ENCODE measurements around the gene PACS2.
A peak's percentile ranks its signal among the peaks of the same experiment; 100 is the strongest.
"Not testable (repeated sequence)": the region's sequence is repeated elsewhere in the genome, so short reads cannot be mapped to it uniquely, and the experiment has no call there.

PACS2 gene

DNA sequence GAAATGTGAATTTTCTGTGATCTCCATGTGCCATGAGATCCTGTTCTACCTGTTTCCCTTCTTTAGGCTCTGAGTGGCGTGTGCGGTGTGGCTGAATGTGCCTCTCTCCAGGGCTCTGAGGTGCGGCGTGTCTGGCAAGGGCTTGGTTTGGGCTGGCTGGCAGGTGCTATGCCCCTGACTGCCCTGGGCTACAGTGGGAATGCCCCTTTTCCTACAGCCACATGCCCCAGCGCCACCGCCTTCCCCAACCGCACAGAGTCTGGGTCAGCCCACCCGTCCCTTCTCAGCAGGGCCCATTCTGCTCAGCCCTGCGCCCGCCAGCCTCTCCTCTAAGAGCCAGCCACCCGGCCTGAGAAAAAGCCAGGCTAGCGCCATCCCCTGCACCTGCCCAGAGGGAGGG lies 41.5 kb upstream of the PACS2 start:
- TF ChIP-seq ZFX (IDR thresholded peaks at IDR 0.05; ENCODE audit: borderline replicate concordance), result no peak
- TF ChIP-seq, protein P1, sequence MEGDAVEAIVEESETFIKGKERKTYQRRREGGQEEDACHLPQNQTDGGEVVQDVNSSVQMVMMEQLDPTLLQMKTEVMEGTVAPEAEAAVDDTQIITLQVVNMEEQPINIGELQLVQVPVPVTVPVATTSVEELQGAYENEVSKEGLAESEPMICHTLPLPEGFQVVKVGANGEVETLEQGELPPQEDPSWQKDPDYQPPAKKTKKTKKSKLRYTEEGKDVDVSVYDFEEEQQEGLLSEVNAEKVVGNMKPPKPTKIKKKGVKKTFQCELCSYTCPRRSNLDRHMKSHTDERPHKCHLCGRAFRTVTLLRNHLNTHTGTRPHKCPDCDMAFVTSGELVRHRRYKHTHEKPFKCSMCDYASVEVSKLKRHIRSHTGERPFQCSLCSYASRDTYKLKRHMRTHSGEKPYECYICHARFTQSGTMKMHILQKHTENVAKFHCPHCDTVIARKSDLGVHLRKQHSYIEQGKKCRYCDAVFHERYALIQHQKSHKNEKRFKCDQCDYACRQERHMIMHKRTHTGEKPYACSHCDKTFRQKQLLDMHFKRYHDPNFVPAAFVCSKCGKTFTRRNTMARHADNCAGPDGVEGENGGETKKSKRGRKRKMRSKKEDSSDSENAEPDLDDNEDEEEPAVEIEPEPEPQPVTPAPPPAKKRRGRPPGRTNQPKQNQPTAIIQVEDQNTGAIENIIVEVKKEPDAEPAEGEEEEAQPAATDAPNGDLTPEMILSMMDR (IDR thresholded peaks at IDR 0.05), result no peak
- peak overlapping the region; percentile 20; the same call in 1 of the 2 replicates for H3K27ac ChIP-seq

DNA sequence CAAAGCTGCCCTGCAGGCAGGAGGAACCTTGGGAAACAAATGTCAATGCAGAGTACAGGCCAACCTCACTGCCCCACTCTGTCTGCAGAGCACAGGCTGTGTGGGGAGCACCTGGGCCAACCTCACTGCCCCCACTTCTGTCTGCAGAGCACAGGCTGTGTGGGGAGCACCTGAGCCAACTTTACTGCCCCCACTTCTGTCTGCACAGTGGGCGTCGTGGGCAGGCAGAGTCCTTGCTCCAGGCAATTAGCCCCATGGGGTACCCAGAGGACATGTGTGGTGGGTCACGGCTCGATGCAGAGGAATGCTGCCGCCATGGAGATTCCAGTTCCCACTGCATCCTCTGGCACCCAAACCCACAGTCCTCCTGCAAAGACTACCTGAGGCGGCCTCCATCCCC lies 39.9 kb upstream of the PACS2 start:
- TF ChIP-seq, protein P1 (IDR thresholded peaks at IDR 0.05), result no peak
- TF ChIP-seq ZFX (IDR thresholded peaks at IDR 0.05; ENCODE audit: borderline replicate concordance), result no peak
- no peak overlapping the region for H3K27ac ChIP-seq

DNA sequence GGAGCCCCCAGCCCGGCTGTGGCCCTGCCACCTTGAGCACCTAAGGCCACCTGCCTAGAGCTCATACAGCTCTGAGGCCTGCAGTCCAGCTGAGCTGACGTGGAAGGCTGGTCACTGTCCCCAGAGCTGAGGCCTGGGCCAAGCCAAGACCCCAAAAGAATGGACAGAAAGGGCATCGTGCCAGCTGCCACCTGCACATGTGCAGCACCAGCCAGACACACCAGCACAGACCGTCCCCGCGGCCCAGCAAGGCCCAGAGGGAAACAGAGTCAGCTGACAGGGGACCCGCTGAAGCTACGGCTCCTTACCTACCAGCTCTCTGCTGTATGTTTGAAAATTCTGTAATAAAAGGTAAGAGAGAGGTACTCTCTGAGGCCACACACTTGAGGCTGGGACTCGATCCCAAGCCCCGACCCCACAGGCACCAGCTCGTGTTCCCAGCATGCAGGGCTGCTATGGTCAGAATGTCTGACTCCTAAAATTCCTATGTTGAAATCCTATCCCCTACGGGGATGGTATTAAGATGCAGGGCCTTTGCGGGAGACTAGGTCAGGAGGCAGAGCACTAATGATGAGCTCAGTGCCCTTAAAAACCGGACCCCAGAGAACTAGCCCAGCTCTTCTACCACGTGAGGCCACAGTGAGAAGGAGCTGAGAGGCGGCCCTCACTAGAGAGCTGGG lies 39.1 kb upstream of the PACS2 start:
- H3K27ac ChIP-seq, result no peak overlapping the region

DNA sequence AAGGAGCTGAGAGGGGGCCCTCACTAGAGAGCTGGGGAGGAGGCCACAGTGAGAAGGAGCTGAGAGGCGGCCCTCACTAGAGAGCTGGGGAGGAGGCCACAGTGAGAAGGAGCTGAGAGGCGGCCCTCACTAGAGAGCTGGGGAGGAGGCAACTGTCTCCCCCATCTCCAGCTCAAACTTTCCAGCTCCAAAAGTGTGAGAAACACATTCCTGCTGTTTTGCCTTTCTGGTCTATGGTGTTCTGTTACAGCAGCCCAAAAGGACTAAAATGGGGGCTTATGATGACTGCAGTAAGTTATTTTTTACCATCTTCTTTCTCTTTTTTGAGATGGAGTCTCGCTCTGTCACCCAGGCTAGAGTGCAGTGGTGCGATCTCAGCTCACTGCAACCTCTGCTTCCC lies 37.1 kb upstream of the PACS2 start:
- H3K27ac ChIP-seq, result not testable (repeated sequence)

More for the DNA sequence above, 39.1 kb upstream of the PACS2 start:
- no peak for TF ChIP-seq ZFX (IDR thresholded peaks at IDR 0.05; ENCODE audit: borderline replicate concordance)
- TF ChIP-seq, protein P1 (IDR thresholded peaks at IDR 0.05), result no peak

DNA sequence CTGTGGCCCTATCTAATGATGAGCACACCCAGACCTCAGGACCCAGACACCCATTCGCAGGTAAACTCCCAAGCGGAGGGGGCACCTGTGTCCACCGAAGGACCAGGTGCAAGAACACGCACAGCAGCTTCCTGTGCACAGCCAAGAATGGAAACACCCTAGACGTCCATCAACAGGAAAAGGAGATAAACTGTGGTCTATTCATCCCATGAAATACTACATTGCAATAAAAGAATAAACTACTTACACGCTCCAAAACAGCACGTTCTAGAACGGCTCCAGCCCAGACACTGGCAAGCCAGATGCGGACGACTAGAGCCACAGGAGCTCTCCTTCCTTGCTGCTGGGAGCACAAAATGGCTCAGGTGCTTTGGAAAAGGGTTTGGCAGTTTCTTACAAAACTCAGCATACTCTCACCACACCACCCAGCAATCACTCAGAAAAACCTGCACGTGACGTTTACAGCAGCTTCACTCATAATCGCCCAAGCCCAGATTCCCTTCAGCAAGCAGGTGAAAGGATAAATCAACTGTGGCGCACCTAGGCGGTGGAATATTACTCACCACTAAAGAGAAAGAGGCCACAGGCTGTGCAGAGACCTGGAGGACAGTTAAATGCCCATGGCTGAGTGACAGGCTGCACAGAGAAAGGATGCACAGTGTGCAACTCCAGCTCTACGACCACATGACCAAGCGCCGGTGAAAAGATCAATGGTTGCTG lies 34.7 kb upstream of the PACS2 start:
- TF ChIP-seq, protein P1 (IDR thresholded peaks at IDR 0.05), result no peak
- TF ChIP-seq ZFX (IDR thresholded peaks at IDR 0.05; ENCODE audit: borderline replicate concordance), result no peak
- no peak overlapping the region for H3K27ac ChIP-seq

DNA sequence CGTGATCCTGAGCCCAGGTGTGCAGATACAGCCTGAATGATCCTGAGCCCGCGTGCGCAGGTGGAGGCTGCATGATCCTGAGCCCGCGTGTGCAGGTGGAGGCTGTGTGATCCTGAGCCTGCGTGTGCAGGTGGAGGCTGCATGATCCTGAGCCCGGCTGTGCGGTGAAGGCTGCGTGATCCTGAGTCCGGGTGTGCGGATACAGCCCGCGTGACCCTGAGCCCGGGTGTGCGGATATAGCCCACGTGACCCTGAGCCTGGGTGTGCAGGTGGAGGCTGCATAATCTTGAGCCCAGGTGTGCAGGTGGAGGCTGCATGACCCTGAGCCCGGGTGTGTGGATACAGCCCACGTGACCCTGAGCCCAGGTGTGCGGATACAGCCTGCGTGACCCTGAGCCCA lies 34.0 kb upstream of the PACS2 start:
- no peak overlapping the region for H3K27ac ChIP-seq
- TF ChIP-seq ZFX (IDR thresholded peaks at IDR 0.05; ENCODE audit: borderline replicate concordance), result no peak
- TF ChIP-seq, protein P1 (IDR thresholded peaks at IDR 0.05), result no peak

DNA sequence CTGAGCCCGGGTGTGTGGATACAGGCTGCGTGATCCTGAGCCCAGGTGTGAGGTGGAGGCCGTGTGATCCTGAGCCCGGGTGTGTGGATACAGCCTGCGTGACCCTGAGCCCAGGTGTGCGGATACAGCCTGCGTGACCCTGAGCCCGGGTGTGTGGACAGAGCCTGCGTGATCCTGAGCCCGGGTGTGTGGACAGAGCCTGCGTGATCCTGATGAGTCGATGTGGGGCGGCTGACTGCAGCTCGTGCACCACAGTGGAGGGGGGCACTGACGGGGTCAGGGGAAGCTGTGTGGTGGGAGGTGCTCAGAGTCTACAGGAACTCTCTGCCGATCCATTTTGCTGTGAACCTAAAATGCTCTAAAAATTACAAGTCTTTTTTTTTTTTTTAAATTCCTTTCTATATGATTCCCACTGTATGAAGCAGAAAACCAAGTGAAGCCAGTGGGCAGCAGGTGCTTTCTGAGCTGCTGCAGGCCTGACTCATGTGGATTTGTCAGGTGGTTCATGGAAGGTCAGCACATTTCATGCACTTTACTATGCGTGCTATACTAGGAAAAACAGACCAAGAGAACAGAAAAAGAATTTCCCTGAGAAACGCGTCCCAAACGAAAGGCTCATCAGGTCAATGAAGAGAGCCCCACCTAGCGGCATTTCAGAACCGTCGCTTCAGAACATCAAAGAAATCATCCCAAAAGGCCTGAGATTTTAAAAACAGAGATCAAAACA lies 33.0 kb upstream of the PACS2 start:
- TF ChIP-seq, protein P1 (IDR thresholded peaks at IDR 0.05), result peak; percentile 57
- TF ChIP-seq ZFX (IDR thresholded peaks at IDR 0.05; ENCODE audit: borderline replicate concordance), result no peak
- no peak overlapping the region for H3K27ac ChIP-seq
